CD4-positive, alpha-beta T cell treated with Interleukin-12 subunit alpha and Interleukin-12 subunit beta, for 1 hour (primary cell): Measurements from ENCODE around the gene TMEM165.

Experiments used
- DNase-seq: peaks from one replicate; pipeline ENCODE4 v3.0.0-alpha.2; 2020

Gene TMEM165

DNA sequence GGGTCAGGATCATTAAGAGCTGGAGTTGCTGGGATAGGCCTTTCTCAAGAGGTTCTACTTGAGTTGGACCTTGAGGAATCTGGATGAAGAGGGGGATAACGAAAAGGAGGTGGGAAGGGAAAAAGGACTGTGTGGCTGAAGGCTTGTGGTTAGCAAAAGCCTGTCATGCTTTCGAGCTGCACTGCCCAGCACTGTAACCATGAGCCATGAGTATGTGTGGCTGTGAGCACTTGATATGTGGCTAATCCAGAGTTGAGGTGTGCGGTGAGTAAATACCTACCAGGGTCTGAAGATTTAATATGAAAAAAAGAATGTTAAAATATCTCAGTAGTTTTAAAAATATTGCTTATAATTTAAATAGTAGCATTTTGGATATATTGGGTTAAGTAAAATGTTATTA lies 11.4 kb downstream of the TMEM165 start:
- no peak for DNase-seq

- DNase-seq: no peak
Observed at GRCh38 chr4:55407764-55408163, 12.0 kb downstream of the TMEM165 start.

GRCh38 chr4:55409468-55410171 lies 13.9 kb downstream of the TMEM165 start:
- peak; percentile 10 for DNase-seq

DNA sequence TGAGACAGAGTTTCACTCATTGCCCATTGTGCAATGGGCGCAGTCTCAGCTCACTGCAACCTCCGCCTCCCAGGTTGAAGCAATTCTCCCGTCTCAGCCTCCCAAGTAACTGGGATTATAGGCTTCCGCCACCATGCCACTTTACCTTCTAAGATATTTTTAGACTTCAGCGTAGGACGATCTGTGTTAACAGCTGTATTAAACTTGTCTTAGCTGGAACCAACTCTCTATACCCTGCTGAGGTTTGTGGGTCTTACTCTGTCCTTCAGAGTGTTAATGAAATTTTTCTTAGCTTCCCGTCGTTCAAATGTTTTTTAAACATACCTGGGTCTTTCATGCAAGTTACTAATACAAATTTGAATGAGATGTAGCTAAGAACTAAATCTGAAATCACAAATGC lies 14.7 kb downstream of the TMEM165 start:
- DNase-seq: no peak

GRCh38 chr4:55411621-55412020 lies 15.9 kb downstream of the TMEM165 start:
- DNase-seq: no peak

- DNase-seq: no peak
Observed at GRCh38 chr4:55416176-55416575, 20.4 kb downstream of the TMEM165 start.

DNA sequence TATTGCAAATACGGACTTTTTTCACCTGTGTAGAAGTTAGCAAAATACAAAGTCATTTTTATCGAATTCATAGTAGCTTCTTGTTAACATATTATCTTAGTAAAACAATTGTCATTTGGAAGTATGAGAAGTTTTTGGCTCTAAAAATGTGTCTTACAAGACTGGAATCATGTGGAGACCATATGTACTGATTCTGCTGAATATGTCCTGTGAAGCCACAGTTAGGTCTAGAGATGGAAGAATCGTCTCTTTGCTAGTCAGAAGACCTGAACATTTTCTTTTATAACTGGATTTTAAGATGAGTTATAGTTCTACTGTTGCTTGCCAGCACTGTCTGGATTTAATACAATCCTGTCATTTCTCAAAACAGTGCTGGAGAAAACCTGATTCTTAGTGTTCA lies 29.0 kb downstream of the TMEM165 start:
- no peak for DNase-seq

- DNase-seq: no peak
Observed at GRCh38 chr4:55431710-55432336, 36.1 kb downstream of the TMEM165 start.

- DNase-seq: peak; percentile 8
Observed at GRCh38 chr4:55435141-55435841, 39.5 kb downstream of the TMEM165 start.

- no peak for DNase-seq
Observed at GRCh38 chr4:55437356-55437796, 41.6 kb downstream of the TMEM165 start.

GRCh38 chr4:55437823-55438222 lies 42.1 kb downstream of the TMEM165 start:
- no peak for DNase-seq

DNA sequence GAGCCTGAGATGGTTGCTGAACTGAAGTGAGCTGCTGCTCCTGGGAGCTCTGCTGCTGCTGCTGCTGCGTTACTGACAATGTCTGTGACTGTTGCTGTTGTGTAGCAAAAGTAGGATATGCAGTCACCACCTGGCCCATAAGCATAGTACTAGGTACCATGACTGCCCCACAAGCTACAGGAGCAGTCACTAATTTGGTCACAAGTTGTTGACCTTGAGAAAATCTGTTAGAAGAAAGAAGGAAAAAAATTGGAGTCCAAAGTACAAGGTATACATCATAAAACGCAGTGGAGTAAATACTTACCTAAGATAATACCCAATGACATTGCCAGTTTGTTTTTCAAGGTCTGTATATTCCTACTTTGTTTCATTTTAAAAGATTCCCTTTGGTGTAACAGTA lies 42.6 kb downstream of the TMEM165 start:
- DNase-seq: no peak

GRCh38 chr4:55439023-55439422 lies 43.3 kb downstream of the TMEM165 start:
- no peak for DNase-seq

DNA sequence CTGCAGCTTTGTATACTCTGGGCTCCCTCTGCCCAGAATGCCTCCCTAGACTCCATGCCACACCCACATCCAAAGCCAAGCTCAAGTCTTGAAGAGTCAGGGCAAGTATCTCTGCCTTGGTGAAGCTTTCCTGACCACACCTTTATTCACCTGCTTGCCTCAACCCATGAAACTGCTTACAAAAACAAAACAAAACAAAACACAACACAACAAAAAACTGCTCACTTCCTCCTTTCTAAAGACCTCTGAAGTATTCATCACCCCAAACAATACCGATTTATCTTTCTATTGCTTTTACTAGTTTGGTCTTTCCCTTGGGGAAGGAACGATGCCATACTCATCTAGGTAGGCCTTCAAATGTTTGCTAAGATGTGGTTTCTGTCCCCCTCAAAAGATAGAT lies 45.0 kb downstream of the TMEM165 start:
- DNase-seq: no peak

- DNase-seq: no peak
Observed at GRCh38 chr4:55442541-55442940, 46.8 kb downstream of the TMEM165 start.

- DNase-seq: peak; percentile 16
Observed at GRCh38 chr4:55444827-55445226, 49.1 kb downstream of the TMEM165 start.

DNA sequence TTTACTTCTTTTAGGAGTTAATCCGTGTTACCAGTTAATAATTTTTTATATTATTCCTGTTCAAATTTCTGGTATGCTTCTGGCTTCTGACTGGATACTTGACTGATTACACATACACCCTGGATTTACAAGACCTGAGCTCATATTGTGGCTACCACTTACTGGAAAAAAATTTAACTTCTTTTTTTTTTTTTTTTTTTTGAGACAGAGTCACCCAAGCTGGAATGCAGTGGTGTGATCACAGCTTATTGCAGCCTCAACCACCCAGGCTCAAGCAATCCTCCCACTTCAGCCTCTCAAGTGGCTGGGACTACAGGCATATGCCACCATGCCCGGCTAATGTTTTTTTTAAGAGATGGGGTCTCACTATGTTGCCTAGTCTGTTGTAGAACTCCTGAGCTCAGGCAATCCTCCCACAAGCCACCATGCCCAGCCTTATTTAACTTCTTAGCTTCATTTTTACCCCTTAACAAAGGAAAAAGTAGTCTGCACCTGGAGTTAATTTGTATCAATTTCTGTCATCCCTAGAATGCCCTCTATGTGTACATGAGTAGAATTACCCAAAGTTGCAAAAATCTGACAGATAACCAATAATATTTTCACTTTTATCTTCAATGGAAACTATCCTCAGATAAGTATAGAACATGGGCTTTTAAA lies 50.3 kb downstream of the TMEM165 start:
- no peak for DNase-seq

GRCh38 chr4:55446578-55446922 lies 50.8 kb downstream of the TMEM165 start:
- no peak for DNase-seq

GRCh38 chr4:55447108-55447708 lies 51.5 kb downstream of the TMEM165 start:
- no peak for DNase-seq

- DNase-seq: no peak
Observed at GRCh38 chr4:55447831-55448230, 52.1 kb downstream of the TMEM165 start.

DNA sequence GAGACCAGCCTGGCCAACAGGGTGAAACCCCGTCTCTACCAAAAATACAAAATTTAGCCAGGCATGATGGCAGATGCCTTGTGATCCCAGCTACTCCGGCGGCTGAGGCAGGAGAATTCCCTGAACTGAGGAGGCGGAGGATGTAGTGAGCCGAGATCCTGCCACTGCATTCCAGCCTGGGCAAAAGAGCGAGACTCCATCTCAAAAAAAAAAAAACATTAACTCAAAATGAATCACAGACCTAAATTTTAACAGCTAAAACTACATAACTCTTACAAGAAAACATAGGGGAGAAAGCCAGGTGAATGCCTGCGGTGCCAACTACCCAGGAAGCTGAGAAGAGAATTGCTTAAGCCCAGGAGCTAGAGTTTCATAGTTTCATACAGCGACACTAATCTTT lies 54.8 kb downstream of the TMEM165 start:
- no peak for DNase-seq

DNA sequence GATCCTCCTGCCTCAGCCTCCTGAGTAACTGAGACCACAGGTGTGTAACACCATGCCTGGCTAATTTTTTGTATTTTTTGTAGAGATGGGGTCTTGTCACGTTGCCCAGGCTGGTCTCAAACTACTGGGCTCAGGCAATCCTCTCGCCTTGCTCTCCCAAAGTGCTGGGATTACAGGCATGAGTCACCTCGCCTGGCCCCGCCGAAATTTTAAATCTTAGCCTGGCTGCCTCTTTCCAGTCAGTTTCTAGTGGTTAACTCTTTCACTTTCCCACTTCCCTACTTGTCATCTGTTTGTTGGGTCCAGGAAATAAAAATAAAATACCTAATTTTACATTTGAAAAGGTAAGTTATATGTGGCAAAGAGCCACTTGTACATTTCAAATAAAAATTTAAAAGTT lies 62.4 kb downstream of the TMEM165 start:
- DNase-seq: no peak

- DNase-seq: no peak
Observed at GRCh38 chr4:55458611-55459010, 62.9 kb downstream of the TMEM165 start.
